H1 (cell line): ENCODE results near the gene NFIX. TPM values are rescaled to one million over a fixed set of nuclear protein-coding genes. Genes with fewer than 3 reads are reported as not detected.

Experiments used
- CTCF ChIA-PET: fragments of 300-600 bp; sonication (Branson Sonifier 250); formaldehyde crosslinking; loops from one replicate; lab custom pipeline; 2021; ENCODE audit not compliant: partially characterized antibody; lab: Charles Lee
- POLR2A ChIA-PET: fragments of 300-600 bp; sonication (Branson Sonifier 250); formaldehyde crosslinking; loops from one replicate; lab custom pipeline; 2021; ENCODE audit warnings: inconsistent platforms; ENCODE audit not compliant: partially characterized antibody; lab: Charles Lee
- DNase-seq, 2 experiments: peaks; one replicate each; pipeline versions ENCODE4 v3.0.0 to v3.0.0-alpha.2; 2010 to 2022; ENCODE audit warnings: low spot score in 2 of 2, low read depth in 1 of 2, mixed read lengths in 1 of 2
- FAIRE-seq: peaks from 2 replicates; lab custom pipeline; 2011; peaks lifted over from hg19 to GRCh38; lab: Jason Lieb, UNC
- H2AFZ ChIP-seq: 2 replicates; pipeline ENCODE4 v1.8.1; 2012; ENCODE audit warnings: low read length, inconsistent platforms
- H2AK5ac ChIP-seq: 2 replicates; pipeline ENCODE4 v1.6.1; 2013; ENCODE audit warnings: low read depth, low read length
- H2BK120ac ChIP-seq: replicated peaks from 2 replicates; pipeline ENCODE3; 2013; ENCODE audit warnings: low read depth, low read length, inconsistent platforms
- H2BK12ac ChIP-seq: 2 replicates; pipeline ENCODE4 v1.6.1; 2013; ENCODE audit warnings: low read depth, low read length
- H2BK15ac ChIP-seq: 2 replicates; pipeline ENCODE4 v1.6.1; 2013; ENCODE audit warnings: low read length
- H2BK20ac ChIP-seq: 2 replicates; pipeline ENCODE4 v1.6.1; 2013; ENCODE audit warnings: low read length
- H2BK5ac ChIP-seq: 2 replicates; pipeline ENCODE4 v1.6.1; 2013; ENCODE audit warnings: low read depth, low read length
- H3K14ac ChIP-seq: 2 replicates; pipeline ENCODE4 v1.6.1; 2013; ENCODE audit warnings: inconsistent platforms; ENCODE audit not compliant: insufficient read length
- H3K18ac ChIP-seq: 2 replicates; pipeline ENCODE4 v1.6.1; 2013; ENCODE audit warnings: low read length; ENCODE audit errors: extremely low read depth
- H3K23ac ChIP-seq: 2 replicates; pipeline ENCODE4 v1.6.1; 2013; ENCODE audit warnings: inconsistent platforms; ENCODE audit not compliant: insufficient read length
- H3K23me2 ChIP-seq: 2 replicates; pipeline ENCODE4 v1.6.1; 2013; ENCODE audit warnings: low read depth, low read length
- H3K27ac ChIP-seq: 2 replicates; pipeline ENCODE4 v1.6.1; 2011; ENCODE audit warnings: low read depth, low read length, inconsistent platforms
- H3K27me3 ChIP-seq, 4 experiments: replicated peaks in 1 of 4; 1 replicate in 1 of 4; 2 replicates in 3 of 4; pipeline versions ENCODE4 v1.6.1 to v1.8.1; 2011 to 2013; ENCODE audit warnings: low read length in 3 of 4, mild to moderate bottlenecking in 3 of 4, inconsistent platforms in 2 of 4, mixed read lengths in 2 of 4, moderate library complexity in 1 of 4; ENCODE audit not compliant: control insufficient read depth in 3 of 4, insufficient read depth in 3 of 4; ENCODE audit errors: extremely low read depth in 1 of 4
- H3K36me3 ChIP-seq, 4 experiments: 2 replicates each; pipeline versions ENCODE4 v1.6.1 to v1.8.1; 2011 to 2013; ENCODE audit warnings: mild to moderate bottlenecking in 4 of 4, low read length in 3 of 4, moderate library complexity in 2 of 4, control low read depth in 1 of 4, inconsistent platforms in 1 of 4; ENCODE audit not compliant: insufficient read depth in 4 of 4, control insufficient read depth in 2 of 4
- H3K4ac ChIP-seq: replicated peaks from 2 replicates; pipeline ENCODE3; 2013; ENCODE audit warnings: low read length, low read depth, mixed read lengths, inconsistent platforms; ENCODE audit not compliant: insufficient read length
- H3K4me1 ChIP-seq, 4 experiments: replicated peaks in 1 of 4; 1 replicate in 1 of 4; 2 replicates in 3 of 4; pipeline versions ENCODE4 v1.6.1 to v1.8.1; 2011 to 2013; ENCODE audit warnings: low read length in 3 of 4, inconsistent platforms in 2 of 4, mixed read lengths in 1 of 4; ENCODE audit not compliant: insufficient read depth in 4 of 4, control insufficient read depth in 3 of 4
- H3K4me2 ChIP-seq, 2 experiments: 2 replicates each; pipeline versions ENCODE4 v1.6.1 to v1.8.1; 2011 to 2013; ENCODE audit warnings: low read depth in 2 of 2, low read length in 2 of 2, control low read depth in 1 of 2, inconsistent platforms in 1 of 2, mild to moderate bottlenecking in 1 of 2; ENCODE audit not compliant: insufficient read depth in 1 of 2
- H3K4me3 ChIP-seq, 4 experiments: fragments of 200-600, 300-600 bp in 1 of 4; sonication (generic), shearing (Covaris generic), sonication (Bioruptor Twin) in 1 of 4; 2 replicates each; pipeline versions ENCODE4 v1.5.1 to v1.8.1; 2011 to 2016; ENCODE audit warnings: low read length in 4 of 4, low read depth in 3 of 4, control low read depth in 2 of 4, inconsistent platforms in 2 of 4, mild to moderate bottlenecking in 2 of 4, mixed read lengths in 1 of 4, moderate library complexity in 1 of 4; ENCODE audit not compliant: insufficient read depth in 2 of 4; ENCODE audit errors: extremely low read depth in 1 of 4
- H3K56ac ChIP-seq: replicated peaks from 2 replicates; pipeline ENCODE3; 2013; ENCODE audit warnings: low read depth, mild to moderate bottlenecking, mixed read lengths, low read length, inconsistent platforms; ENCODE audit not compliant: insufficient read length
- H3K79me1 ChIP-seq: 2 replicates; pipeline ENCODE4 v1.6.1; 2013; ENCODE audit warnings: low read depth, low read length, control low read depth
- H3K79me2 ChIP-seq, 2 experiments: 2 replicates each; pipeline versions ENCODE4 v1.6.1 to v1.8.1; 2012 to 2013; ENCODE audit warnings: low read length in 2 of 2, mild to moderate bottlenecking in 2 of 2, inconsistent platforms in 1 of 2; ENCODE audit not compliant: insufficient read depth in 2 of 2, control insufficient read depth in 1 of 2
- H3K9ac ChIP-seq, 4 experiments: replicated peaks in 1 of 4; 1 replicate in 1 of 4; 2 replicates in 3 of 4; pipeline versions ENCODE4 v1.6.1 to v1.8.1; 2011 to 2013; ENCODE audit warnings: low read depth in 3 of 4, low read length in 3 of 4, control low read depth in 2 of 4, mild to moderate bottlenecking in 2 of 4, moderate library complexity in 2 of 4, inconsistent platforms in 1 of 4; ENCODE audit errors: extremely low read depth in 1 of 4
- H3K9me3 ChIP-seq, 2 experiments: 2 replicates each; pipeline versions ENCODE4 v1.6.1 to v1.8.1; 2012 to 2013; ENCODE audit warnings: mild to moderate bottlenecking in 2 of 2, moderate library complexity in 2 of 2, control low read depth in 1 of 2, inconsistent platforms in 1 of 2, low read depth in 1 of 2, low read length in 1 of 2, mixed read lengths in 1 of 2; ENCODE audit not compliant: insufficient read depth in 2 of 2
- H4K20me1 ChIP-seq, 2 experiments: replicated peaks in 1 of 2; 2 replicates each; pipeline versions ENCODE3 to v1.8.1; 2011 to 2013; ENCODE audit warnings: inconsistent platforms in 2 of 2, low read length in 2 of 2, mild to moderate bottlenecking in 1 of 2; ENCODE audit not compliant: insufficient read depth in 2 of 2, control insufficient read depth in 1 of 2
- H4K5ac ChIP-seq: 2 replicates; pipeline ENCODE4 v1.6.1; 2013; ENCODE audit warnings: low read length, low read depth, mixed read lengths, inconsistent platforms; ENCODE audit not compliant: insufficient read length
- H4K8ac ChIP-seq: 2 replicates; pipeline ENCODE4 v1.8.0; 2013; ENCODE audit warnings: mild to moderate bottlenecking, moderate library complexity, low read length, inconsistent platforms; ENCODE audit not compliant: insufficient read depth; ENCODE audit errors: extremely low read depth
- H4K91ac ChIP-seq: replicated peaks from 2 replicates; pipeline ENCODE3; 2013; ENCODE audit warnings: low read length, mixed read lengths, inconsistent platforms; ENCODE audit not compliant: insufficient read length
- ASH2L ChIP-seq: fragments of 200-600, 300-600 bp; sonication (generic); IDR thresholded peaks from one replicate; pipeline ENCODE4 v1.7.1; 2017; ENCODE audit warnings: low read length
- ATF2 ChIP-seq: IDR thresholded peaks from 2 replicates; pipeline ENCODE4 v1.6.1; 2012; ENCODE audit warnings: low read length, inconsistent platforms
- E2F6 ChIP-seq: IDR thresholded peaks from 2 replicates; pipeline ENCODE4 v1.6.1; 2012; ENCODE audit warnings: inconsistent platforms
- KDM4A ChIP-seq: IDR thresholded peaks from one replicate; pipeline ENCODE4 v1.7.1; 2012; ENCODE audit warnings: low read depth, mild to moderate bottlenecking, moderate library complexity, low read length, inconsistent platforms; ENCODE audit not compliant: severe bottlenecking
- NRF1 ChIP-seq: IDR thresholded peaks from 2 replicates; pipeline ENCODE4 v1.6.1; 2011; ENCODE audit warnings: mild to moderate bottlenecking, low read depth, low read length, improper control_type of control experiment
- POLR2A ChIP-seq, 2 experiments: IDR thresholded peaks; 1 replicate in 1 of 2; 2 replicates in 1 of 2; pipeline ENCODE4 v1.6.1; 2011; ENCODE audit warnings: low read depth in 2 of 2, low read length in 2 of 2, mild to moderate bottlenecking in 2 of 2; ENCODE audit errors: control extremely low read depth in 1 of 2
- POU5F1 ChIP-seq: IDR thresholded peaks from 2 replicates; pipeline ENCODE4 v1.6.1; 2011; ENCODE audit warnings: low read depth, mild to moderate bottlenecking, low read length, moderate library complexity
- RAD21 ChIP-seq, 2 experiments: IDR thresholded peaks in 1 of 2; conservative IDR thresholded peaks in 1 of 2; 2 replicates each; pipeline ENCODE4 v1.6.1; 2011; ENCODE audit warnings: low read depth in 2 of 2, low read length in 2 of 2, improper control_type of control experiment in 1 of 2, inconsistent platforms in 1 of 2, mild to moderate bottlenecking in 1 of 2, moderate library complexity in 1 of 2
- RXRA ChIP-seq: IDR thresholded peaks from 2 replicates; pipeline ENCODE4 v1.6.1; 2011; ENCODE audit warnings: low read depth, mild to moderate bottlenecking, low read length, moderate library complexity; ENCODE audit not compliant: insufficient read depth
- SUZ12 ChIP-seq: fragments of 200-600 bp; sonication (generic); IDR thresholded peaks from 2 replicates; pipeline ENCODE4 v1.6.1; 2012; ENCODE audit warnings: mild to moderate bottlenecking, inconsistent platforms, low read length, moderate library complexity, mixed read lengths
- TAF7 ChIP-seq: optimal IDR thresholded peaks from 2 replicates; pipeline ENCODE3; 2011; ENCODE audit warnings: low read depth, mild to moderate bottlenecking, inconsistent platforms, low read length, moderate library complexity, borderline replicate concordance
- WGBS, 2 experiments: shearing (Covaris generic) in 1 of 2; methylation state at CpG; one replicate each; pipeline versions ENCODE4 v1.1.6 to v1.1.7; 2013 to 2015; ENCODE audit warnings: low lambda C conversion rate in 2 of 2, mixed read lengths in 2 of 2, inconsistent platforms in 1 of 2, low coverage in 1 of 2, missing lambda C conversion rate in 1 of 2; ENCODE audit not compliant: insufficient replicate concordance in 2 of 2, insufficient coverage in 1 of 2, insufficient read length in 1 of 2; ENCODE audit errors: extremely low coverage in 1 of 2, missing lambda C conversion rate in 1 of 2; 5-methylcytosine and 5-hydroxymethylcytosine counted together
- polyA plus RNA-seq, 7 experiments: library from polyadenylated mRNA; depleted of rRNA in 3 of 7; stranded (reverse) in 5 of 7; unstranded in 2 of 7; fragments of >200 nt in 5 of 7; fragments of 200-250 nt in 2 of 7; gene quantifications; 1 replicate in 5 of 7; 2 replicates in 1 of 7; 4 replicates in 1 of 7; pipeline versions ENCODE4 v1.2.1 to v1.2.3, GENCODE V29; 2011 to 2013; ENCODE audit warnings: missing spikeins in 2 of 7, mixed read lengths in 2 of 7
- total RNA-seq: library from RNA; stranded (reverse); fragmentation: NEBNext Ultra II Directional; extraction: Animal tissue kit (Norgen Biotek cat#: 25700); gene quantifications from 2 replicates; pipeline ENCODE4 v1.2.1, GENCODE V29; 2021

NFIX gene
- total and polyA plus RNA-seq, 2 of the 8 experiments (the other 6 are each of a cell fraction or from before 2014, with no cell fraction given), result 0.03 to 0.20 TPM

- Histone ChIP-seq H3K9ac (no peak overlapping the region; a peak in 1 of 7 replicates), H3K4me1 (peaks cover 0 to 8% (median 2%) of the 10 kb centered on the region in 4 experiments; a peak in 3 of 7 replicates), H3K4ac (no peak overlapping the region), H3K36me3 (peaks cover 7 to 58% (median 36%) of the 10 kb centered on the region in 4 experiments), H3K79me2 (peaks cover 7 to 52% of the 10 kb centered on the region in 2 experiments; a peak in 3 of 4 replicates), H3K4me3 (no peak overlapping the region), H2AK5ac (no peak overlapping the region), H3K23me2 (no peaks in the 10 kb centered on the region; the same call in 1 of the 2 replicates), H2BK120ac (no peak overlapping the region), H3K23ac (no peak overlapping the region), H4K8ac (no peak overlapping the region), H2BK20ac (no peak overlapping the region), H4K5ac (no peak overlapping the region), H3K18ac (no peak overlapping the region), H3K56ac (no peak overlapping the region), H3K9me3 (no peaks in the 10 kb centered on the region), H2AFZ (no peak overlapping the region), H3K27me3 (no peaks in the 10 kb centered on the region), H3K14ac (no peak overlapping the region), H3K27ac (no peak overlapping the region), H2BK15ac (no peak overlapping the region), H3K4me2 (no peak overlapping the region), H4K20me1 (peaks cover 37 to 52% of the 10 kb centered on the region in 2 experiments), H4K91ac (no peak overlapping the region), H2BK12ac (no peak overlapping the region), H2BK5ac (no peak overlapping the region), H3K79me1 (peaks cover 30% of the 10 kb centered on the region)
- ChIA-PET CTCF (interaction anchor here (1.0 to 1.1 kb wide), 2 partner anchors 15 to 33 kb away, joined by 3 read pairs; partner anchors contain the start of genes IER2 and STX10), POLR2A (interaction anchor here (0.9 to 14.8 kb wide), 6 partner anchors 11 to 39 kb away, joined by 3 to 228 read pairs (median 6); partner anchors contain the start of genes IER2, NACC1, STX10 and TRMT1)
- FAIRE-seq (no peak), DNase-seq (no peak)
- WGBS, 2 experiments, result 91% methylated on average over 3 of the region's 3 CpGs; no CpG with 5 or more reads in 1 of the 2 experiments
- TF ChIP-seq TAF7, result no peak
- TF ChIP-seq SUZ12, result no peak
- TF ChIP-seq POU5F1, result no peak
- TF ChIP-seq E2F6, result no peak
- TF ChIP-seq KDM4A, result no peak
- no peak for TF ChIP-seq POLR2A (IDR thresholded peaks at IDR 0.05; ENCODE audit: control extremely low read depth in 1 of 2, low read depth in 2 of 2, low read length in 2 of 2)
- no peak for TF ChIP-seq RXRA
- no peak for TF ChIP-seq ASH2L
- TF ChIP-seq RAD21 (IDR thresholded peaks at IDR 0.05 in 1 of 2, conservative IDR thresholded peaks at IDR 0.05 in 1 of 2; ENCODE audit: low read depth in 2 of 2, low read length in 2 of 2), result no peak
- no peak for TF ChIP-seq ATF2
- TF ChIP-seq NRF1, result no peak
Measured at GRCh38 chr19:13134626-13135025, 139.4 kb downstream of the NFIX start.
